ENCODE measurements around the gene TFEB.

- TF ChIP-seq CTCF (optimal IDR thresholded peaks at IDR 0.05 in 1 of 3, IDR thresholded peaks at IDR 0.05 in 1 of 3, conservative IDR thresholded peaks at IDR 0.05 in 1 of 3; ENCODE audit: extremely low read depth in 1 of 3, insufficient read depth in 2 of 3, low read length in 3 of 3) (no peak), EZH2 (IDR thresholded peaks at IDR 0.05; ENCODE audit: low read length) (no peak)
Observed at GRCh38 chr6:41783106-41783780, 47.8 kb upstream of the TFEB start.
